HFFc6 (cell line): ENCODE results near the gene GNMT. TPM values are rescaled to one million over a fixed set of nuclear protein-coding genes. Genes with fewer than 3 reads are reported as not detected.

ENCODE experiments used
- DNase-seq: peaks from one replicate; pipeline ENCODE4 v3.0.0-alpha.2; 2018
- H3K27ac Mint-ChIP-seq: 2 replicates; pipeline ENCODE4 v1.8.0; 2020; ENCODE audit warnings: mild to moderate bottlenecking, mixed read lengths
- H3K27me3 Mint-ChIP-seq: 2 replicates; pipeline ENCODE4 v1.8.0; 2021; ENCODE audit warnings: mild to moderate bottlenecking, moderate library complexity, mixed read lengths; ENCODE audit not compliant: insufficient read depth
- H3K36me3 Mint-ChIP-seq: 2 replicates; pipeline ENCODE4 v1.8.0; 2021; ENCODE audit warnings: low read depth, mixed read lengths
- H3K4me1 Mint-ChIP-seq: 2 replicates; pipeline ENCODE4 v1.8.0; 2020; ENCODE audit warnings: low read depth, mixed read lengths
- H3K4me3 Mint-ChIP-seq: 2 replicates; pipeline ENCODE4 v1.8.0; 2020; ENCODE audit warnings: mild to moderate bottlenecking, moderate library complexity, mixed read lengths
- H3K9me3 Mint-ChIP-seq: 2 replicates; pipeline ENCODE4 v1.8.0; 2020; ENCODE audit warnings: mild to moderate bottlenecking, mixed read lengths
- total RNA-seq, 6 experiments: library from RNA; stranded (reverse); fragmentation: NEBNext Ultra II Directional; extraction: Animal tissue kit (Norgen Biotek cat#: 25700); gene quantifications; 2 replicates in 1 of 6; 3 replicates in 5 of 6; pipeline ENCODE4 v1.2.3, GENCODE V29; 2021
- TF ChIP-seq, protein P1 (sequence below): fragments of 200-600 bp; sonication (generic); IDR thresholded peaks from 2 replicates; pipeline ENCODE4 v1.5.0; 2021; ENCODE audit warnings: antibody characterized with exemption, mild to moderate bottlenecking

The GNMT gene
- total RNA-seq, 6 experiments from 2014 or later = 0.16 to 0.24 (median 0.20) TPM; not detected in 1

DNA sequence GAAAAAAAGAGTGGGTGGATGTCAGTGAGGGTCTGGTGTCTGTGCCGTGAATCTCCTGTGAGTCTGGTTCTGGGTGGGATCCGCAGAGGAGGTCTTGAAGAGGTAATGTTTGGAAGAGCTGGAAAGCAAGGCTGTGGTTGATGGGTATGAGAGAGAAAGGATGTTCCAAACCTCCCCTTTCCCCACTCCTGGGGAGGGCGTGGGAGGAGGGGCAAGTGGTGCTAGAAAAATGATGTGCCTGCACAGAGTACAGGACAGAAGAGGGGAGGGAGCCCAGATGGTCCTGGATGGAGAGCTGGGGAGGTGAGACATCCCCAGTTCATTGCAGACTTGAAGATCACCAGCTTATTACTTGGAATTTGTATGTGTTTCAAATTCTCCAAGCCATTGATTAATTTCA lies 28.1 kb upstream of the GNMT start:
- TF ChIP-seq, protein P1, sequence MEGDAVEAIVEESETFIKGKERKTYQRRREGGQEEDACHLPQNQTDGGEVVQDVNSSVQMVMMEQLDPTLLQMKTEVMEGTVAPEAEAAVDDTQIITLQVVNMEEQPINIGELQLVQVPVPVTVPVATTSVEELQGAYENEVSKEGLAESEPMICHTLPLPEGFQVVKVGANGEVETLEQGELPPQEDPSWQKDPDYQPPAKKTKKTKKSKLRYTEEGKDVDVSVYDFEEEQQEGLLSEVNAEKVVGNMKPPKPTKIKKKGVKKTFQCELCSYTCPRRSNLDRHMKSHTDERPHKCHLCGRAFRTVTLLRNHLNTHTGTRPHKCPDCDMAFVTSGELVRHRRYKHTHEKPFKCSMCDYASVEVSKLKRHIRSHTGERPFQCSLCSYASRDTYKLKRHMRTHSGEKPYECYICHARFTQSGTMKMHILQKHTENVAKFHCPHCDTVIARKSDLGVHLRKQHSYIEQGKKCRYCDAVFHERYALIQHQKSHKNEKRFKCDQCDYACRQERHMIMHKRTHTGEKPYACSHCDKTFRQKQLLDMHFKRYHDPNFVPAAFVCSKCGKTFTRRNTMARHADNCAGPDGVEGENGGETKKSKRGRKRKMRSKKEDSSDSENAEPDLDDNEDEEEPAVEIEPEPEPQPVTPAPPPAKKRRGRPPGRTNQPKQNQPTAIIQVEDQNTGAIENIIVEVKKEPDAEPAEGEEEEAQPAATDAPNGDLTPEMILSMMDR = no peak
- Mint-ChIP-seq H3K4me1 (peaks cover 36% of the 10 kb centered on the region), H3K36me3 (peaks cover 11% of the 10 kb centered on the region; the same call in 1 of the 2 replicates), H3K27me3 (peaks cover 2% of the 10 kb centered on the region), H3K27ac (no peak overlapping the region), H3K9me3 (no peaks in the 10 kb centered on the region), H3K4me3 (no peak overlapping the region)
- DNase-seq = no peak

DNA sequence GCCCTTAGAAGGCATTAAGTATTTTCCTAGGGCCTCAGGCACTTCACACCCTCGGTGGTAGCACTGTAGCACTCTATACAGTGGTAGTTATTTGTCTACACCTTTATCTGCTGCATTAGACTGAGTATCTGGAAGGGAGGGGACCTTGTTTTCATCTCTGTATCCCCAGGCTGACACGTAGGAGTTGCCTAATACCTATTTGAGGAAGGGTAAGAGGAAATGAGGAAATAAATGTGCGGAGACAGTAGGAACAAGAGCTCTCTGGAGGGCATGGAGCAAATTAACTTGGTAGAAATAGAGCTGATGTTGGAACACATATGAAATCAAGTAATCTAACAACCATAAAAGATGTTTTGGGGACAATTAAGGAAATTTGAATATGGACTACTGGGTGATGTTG lies 27.3 kb upstream of the GNMT start:
- no peak for DNase-seq
- Mint-ChIP-seq H3K27me3 (peaks cover 2% of the 10 kb centered on the region), H3K4me3 (no peak overlapping the region), H3K4me1 (peaks cover 35% of the 10 kb centered on the region), H3K36me3 (peaks cover 11% of the 10 kb centered on the region; the same call in 1 of the 2 replicates), H3K9me3 (no peaks in the 10 kb centered on the region), H3K27ac (no peak overlapping the region)
- TF ChIP-seq, protein P1 = no peak

DNA sequence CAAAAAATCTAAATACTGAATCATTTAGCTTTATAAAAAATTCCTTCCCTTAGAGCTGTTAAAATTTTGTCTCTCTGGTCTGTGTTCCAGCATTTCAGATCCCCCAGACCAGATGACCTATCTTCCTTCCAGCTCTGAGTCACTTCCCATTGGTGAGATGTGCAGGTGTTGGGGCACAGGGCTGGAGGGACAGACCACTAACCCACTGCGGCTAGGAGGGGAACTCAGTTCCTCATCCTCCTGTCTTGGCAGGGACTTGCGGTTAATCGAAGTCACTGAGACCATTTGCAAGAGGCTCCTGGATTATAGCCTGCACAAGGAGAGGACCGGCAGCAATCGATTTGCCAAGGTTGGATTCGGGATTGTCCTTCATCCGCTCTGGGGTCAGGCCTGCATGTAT lies 25.2 kb upstream of the GNMT start:
- DNase-seq = no peak
- no peaks in the 10 kb centered on the region for H3K9me3 Mint-ChIP-seq
- peaks cover 2% of the 10 kb centered on the region for H3K27me3 Mint-ChIP-seq
- TF ChIP-seq, protein P1 = no peak
- peaks cover 13% of the 10 kb centered on the region; the same call in 1 of the 2 replicates for H3K36me3 Mint-ChIP-seq
- H3K4me3 Mint-ChIP-seq = no peak overlapping the region
- no peak overlapping the region for H3K27ac Mint-ChIP-seq
- H3K4me1 Mint-ChIP-seq = peaks cover 26% of the 10 kb centered on the region

DNA sequence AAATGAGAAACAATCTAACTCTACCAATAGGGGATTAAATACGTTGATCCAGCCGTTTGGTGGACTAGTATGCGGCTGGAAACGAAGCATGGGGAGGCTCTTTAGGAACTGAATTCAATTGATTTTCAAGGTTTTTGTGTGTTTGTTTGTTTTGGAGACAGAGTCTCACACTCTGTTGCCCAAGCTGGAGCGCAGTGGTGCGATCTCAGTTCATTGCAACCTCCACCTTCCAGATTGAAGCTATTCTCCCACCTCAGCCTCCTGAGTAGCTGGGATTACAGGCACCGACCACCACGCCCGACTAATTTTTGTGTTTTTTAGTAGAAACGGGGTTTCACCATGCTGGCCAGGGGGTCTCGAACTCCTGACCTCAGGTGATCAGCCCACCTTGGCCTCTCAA lies 24.2 kb upstream of the GNMT start:
- peaks cover 2% of the 10 kb centered on the region for H3K27me3 Mint-ChIP-seq
- H3K4me1 Mint-ChIP-seq = peaks cover 17% of the 10 kb centered on the region
- 0 out of 2 replicates have a peak, but pooled peaks cover 11% of the 10 kb centered on the region for H3K36me3 Mint-ChIP-seq
- DNase-seq = no peak
- no peak overlapping the region for H3K4me3 Mint-ChIP-seq
- TF ChIP-seq, protein P1 = no peak
- H3K27ac Mint-ChIP-seq = no peak overlapping the region
- H3K9me3 Mint-ChIP-seq = no peaks in the 10 kb centered on the region

DNA sequence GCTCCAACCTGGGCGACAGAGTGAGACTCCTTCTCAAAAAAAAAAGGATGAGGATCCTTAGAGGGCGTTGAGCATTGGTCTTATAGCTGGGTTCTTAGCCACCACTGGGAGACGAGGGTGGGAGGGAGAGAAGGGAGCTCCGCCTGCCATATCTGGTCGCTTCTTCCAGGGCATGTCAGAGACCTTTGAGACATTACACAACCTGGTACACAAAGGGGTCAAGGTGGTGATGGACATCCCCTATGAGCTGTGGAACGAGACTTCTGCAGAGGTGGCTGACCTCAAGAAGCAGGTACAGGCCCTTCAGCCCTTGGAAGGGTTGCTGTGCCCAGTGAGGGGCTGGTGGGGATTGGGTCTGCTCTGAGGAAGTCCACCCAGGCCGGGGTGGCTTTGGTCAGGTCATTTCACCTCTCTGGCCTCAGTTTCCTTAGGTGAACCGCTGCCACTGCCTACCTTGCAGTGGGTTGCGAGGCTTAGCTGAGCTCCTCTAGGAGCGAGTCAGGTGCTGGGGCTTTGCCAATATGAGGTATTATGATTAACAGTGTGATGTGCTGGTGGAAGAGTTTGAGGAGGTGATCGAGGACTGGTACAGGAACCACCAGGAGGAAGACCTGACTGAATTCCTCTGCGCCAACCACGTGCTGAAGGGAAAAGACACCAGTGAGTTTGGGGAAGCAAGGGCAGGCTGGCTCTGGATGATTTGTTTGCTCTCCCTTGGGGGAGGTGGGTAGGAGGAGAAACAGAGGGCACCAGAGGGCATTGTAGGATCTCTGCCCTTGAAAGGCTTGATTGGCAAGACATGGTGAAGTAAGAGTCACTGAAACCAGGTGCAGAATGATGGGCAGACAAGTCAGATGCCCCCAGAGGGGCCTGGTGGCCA lies 22.8 kb upstream of the GNMT start:
- no peaks in the 10 kb centered on the region for H3K9me3 Mint-ChIP-seq
- H3K36me3 Mint-ChIP-seq = 0 out of 2 replicates have a peak, but pooled peaks cover 11% of the 10 kb centered on the region
- peaks cover 7% of the 10 kb centered on the region for H3K4me1 Mint-ChIP-seq
- no peak overlapping the region for H3K4me3 Mint-ChIP-seq
- peaks cover 2% of the 10 kb centered on the region for H3K27me3 Mint-ChIP-seq
- no peak overlapping the region for H3K27ac Mint-ChIP-seq
- no peak for DNase-seq
- TF ChIP-seq, protein P1 = no peak
